Measurements from ENCODE around the gene TAF6L. TPM values are rescaled to one million over a fixed set of nuclear protein-coding genes. Genes with fewer than 3 reads are reported as not detected.

Gene TAF6L
- total RNA-seq, 1 donor from 2014 or later: 18.8 TPM

- peak overlapping the region; percentile 96 for H3K27ac Mint-ChIP-seq (ENCODE audit: unreplicated experiment)
- H3K4me3 Mint-ChIP-seq (ENCODE audit: unreplicated experiment): peak overlapping the region; percentile 86
- H3K9me3 Mint-ChIP-seq (ENCODE audit: low read depth): no peaks in the 10 kb centered on the region
- DNase-seq (ENCODE audit: low spot score): no peak
- H3K36me3 Mint-ChIP-seq (ENCODE audit: low read depth): peaks cover 7% of the 10 kb centered on the region
- peaks cover 23% of the 10 kb centered on the region for H3K4me1 Mint-ChIP-seq (ENCODE audit: low read depth)
- no peak for TF ChIP-seq CTCF (IDR thresholded peaks at IDR 0.05)
- no peaks in the 10 kb centered on the region for H3K27me3 Mint-ChIP-seq (ENCODE audit: low read depth)
These were observed 435 bp upstream of the TAF6L start for GRCh38 chr11:62770778-62771143.

GRCh38 chr11:62774407-62774806, 3.2 kb downstream of the TAF6L start:
- peaks cover 16% of the 10 kb centered on the region for H3K36me3 Mint-ChIP-seq (ENCODE audit: low read depth)
- H3K9me3 Mint-ChIP-seq (ENCODE audit: low read depth): no peaks in the 10 kb centered on the region
- H3K27me3 Mint-ChIP-seq (ENCODE audit: low read depth): no peaks in the 10 kb centered on the region
- no peak overlapping the region for H3K4me3 Mint-ChIP-seq (ENCODE audit: unreplicated experiment)
- peaks cover 23% of the 10 kb centered on the region for H3K4me1 Mint-ChIP-seq (ENCODE audit: low read depth)
- H3K27ac Mint-ChIP-seq (ENCODE audit: unreplicated experiment): no peak overlapping the region
- TF ChIP-seq CTCF (IDR thresholded peaks at IDR 0.05): no peak
- DNase-seq (ENCODE audit: low spot score): no peak

GRCh38 chr11:62775646-62776045, 4.5 kb downstream of the TAF6L start:
- DNase-seq (ENCODE audit: low spot score): no peak
- TF ChIP-seq CTCF (IDR thresholded peaks at IDR 0.05): no peak
- Mint-ChIP-seq H3K36me3 (ENCODE audit: low read depth) (peaks cover 16% of the 10 kb centered on the region), H3K4me1 (ENCODE audit: low read depth) (peaks cover 11% of the 10 kb centered on the region), H3K9me3 (ENCODE audit: low read depth) (no peaks in the 10 kb centered on the region), H3K27me3 (ENCODE audit: low read depth) (no peaks in the 10 kb centered on the region), H3K27ac (ENCODE audit: unreplicated experiment) (no peak overlapping the region), H3K4me3 (ENCODE audit: unreplicated experiment) (no peak overlapping the region)

- no peaks in the 10 kb centered on the region for H3K9me3 Mint-ChIP-seq (ENCODE audit: low read depth)
- H3K4me3 Mint-ChIP-seq (ENCODE audit: unreplicated experiment): no peak overlapping the region
- no peak overlapping the region for H3K27ac Mint-ChIP-seq (ENCODE audit: unreplicated experiment)
- H3K4me1 Mint-ChIP-seq (ENCODE audit: low read depth): no peaks in the 10 kb centered on the region
- DNase-seq (ENCODE audit: low spot score): no peak
- TF ChIP-seq CTCF (IDR thresholded peaks at IDR 0.05): no peak
- H3K36me3 Mint-ChIP-seq (ENCODE audit: low read depth): peaks cover 16% of the 10 kb centered on the region
- no peaks in the 10 kb centered on the region for H3K27me3 Mint-ChIP-seq (ENCODE audit: low read depth)
These were observed 6.2 kb downstream of the TAF6L start for GRCh38 chr11:62777389-62777788.

- Mint-ChIP-seq H3K4me3 (ENCODE audit: unreplicated experiment) (no peak overlapping the region), H3K9me3 (ENCODE audit: low read depth) (no peaks in the 10 kb centered on the region), H3K27ac (ENCODE audit: unreplicated experiment) (no peak overlapping the region), H3K27me3 (ENCODE audit: low read depth) (no peaks in the 10 kb centered on the region), H3K4me1 (ENCODE audit: low read depth) (no peaks in the 10 kb centered on the region), H3K36me3 (ENCODE audit: low read depth) (peaks cover 22% of the 10 kb centered on the region)
- no peak for TF ChIP-seq CTCF (IDR thresholded peaks at IDR 0.05)
- no peak for DNase-seq (ENCODE audit: low spot score)
These were observed 7.2 kb downstream of the TAF6L start for GRCh38 chr11:62778441-62778840.
